Neuronal stem cell (in vitro differentiated cells): ENCODE results near the gene CYB5A.

ENCODE experiments used
- DNase-seq: peaks from one replicate; pipeline ENCODE4 v3.0.0-alpha.2; 2013; ENCODE audit warnings: low spot score
- H2AFZ ChIP-seq: one replicate; pipeline ENCODE4 v1.6.1; 2013; ENCODE audit warnings: mild to moderate bottlenecking, low read length, inconsistent platforms
- H2AK5ac ChIP-seq: 2 replicates; pipeline ENCODE4 v1.6.1; 2013; ENCODE audit warnings: low read depth, mild to moderate bottlenecking, inconsistent platforms, low read length, moderate library complexity, mixed read lengths
- H2BK120ac ChIP-seq: 2 replicates; pipeline ENCODE4 v1.6.1; 2013; ENCODE audit warnings: low read depth, mild to moderate bottlenecking, inconsistent platforms, low read length, moderate library complexity, mixed read lengths
- H2BK12ac ChIP-seq: one replicate; pipeline ENCODE4 v1.6.1; 2013; ENCODE audit warnings: low read length, inconsistent platforms
- H2BK15ac ChIP-seq: 2 replicates; pipeline ENCODE4 v1.6.1; 2013; ENCODE audit warnings: mild to moderate bottlenecking, low read length, inconsistent platforms, mixed read lengths
- H2BK5ac ChIP-seq: one replicate; pipeline ENCODE4 v1.6.1; 2013; ENCODE audit warnings: inconsistent platforms, mild to moderate bottlenecking, low read length, moderate library complexity
- H3K14ac ChIP-seq: one replicate; pipeline ENCODE4 v1.6.1; 2013; ENCODE audit warnings: low read length, inconsistent platforms
- H3K18ac ChIP-seq: 2 replicates; pipeline ENCODE4 v1.6.1; 2013; ENCODE audit warnings: low read length, inconsistent platforms
- H3K23ac ChIP-seq: 2 replicates; pipeline ENCODE4 v1.6.1; 2013; ENCODE audit warnings: low read depth, mild to moderate bottlenecking, mixed read lengths, low read length, inconsistent platforms; ENCODE audit not compliant: poor library complexity
- H3K27ac ChIP-seq: replicated peaks from 3 replicates; pipeline ENCODE4 v1.5.1; 2013; ENCODE audit warnings: low read length, inconsistent platforms
- H3K27me3 ChIP-seq, 3 experiments: 2 replicates each; pipeline ENCODE4 v1.6.1; 2013; ENCODE audit warnings: low read length in 3 of 3, mild to moderate bottlenecking in 2 of 3, inconsistent platforms in 1 of 3, low read depth in 1 of 3, mixed read lengths in 1 of 3, moderate library complexity in 1 of 3; ENCODE audit not compliant: control insufficient read depth in 3 of 3, insufficient read depth in 3 of 3
- H3K36me3 ChIP-seq, 2 donors: replicated peaks in 1 of 2; 2 replicates each; pipeline ENCODE4 v1.6.1; 2013; ENCODE audit warnings: low read length in 2 of 2; ENCODE audit not compliant: control insufficient read depth in 2 of 2, insufficient read depth in 2 of 2
- H3K4ac ChIP-seq: 2 replicates; pipeline ENCODE4 v1.6.1; 2013; ENCODE audit warnings: inconsistent platforms, mild to moderate bottlenecking, low read length, moderate library complexity
- H3K4me1 ChIP-seq, 2 donors: 1 replicate in 1 of 2; 2 replicates in 1 of 2; pipeline ENCODE4 v1.6.1; 2013; ENCODE audit warnings: low read length in 2 of 2, low read depth in 1 of 2; ENCODE audit not compliant: control insufficient read depth in 2 of 2, insufficient read depth in 1 of 2
- H3K4me2 ChIP-seq: one replicate; pipeline ENCODE4 v1.6.1; 2013; ENCODE audit warnings: mild to moderate bottlenecking, low read length, inconsistent platforms; ENCODE audit not compliant: insufficient read depth, poor library complexity, severe bottlenecking
- H3K4me3 ChIP-seq, 2 donors: 2 replicates each; pipeline ENCODE4 v1.5.1; 2013; ENCODE audit warnings: low read length in 2 of 2, mild to moderate bottlenecking in 2 of 2, inconsistent platforms in 1 of 2, moderate library complexity in 1 of 2
- H3K79me1 ChIP-seq: one replicate; pipeline ENCODE4 v1.6.1; 2013; ENCODE audit warnings: low read depth, mild to moderate bottlenecking, inconsistent platforms, low read length, moderate library complexity
- H3K9ac ChIP-seq: one replicate; pipeline ENCODE4 v1.6.1; 2013; ENCODE audit warnings: mild to moderate bottlenecking, low read depth, low read length, inconsistent platforms; ENCODE audit not compliant: poor library complexity
- H3K9me3 ChIP-seq, 2 donors: replicated peaks in 1 of 2; 2 replicates each; pipeline versions ENCODE3 to v1.6.1; 2013; ENCODE audit warnings: low read length in 2 of 2, mild to moderate bottlenecking in 2 of 2, inconsistent platforms in 1 of 2, low read depth in 1 of 2, mixed read lengths in 1 of 2, moderate library complexity in 1 of 2; ENCODE audit not compliant: control insufficient read depth in 2 of 2, insufficient read depth in 1 of 2
- H4K8ac ChIP-seq: one replicate; pipeline ENCODE4 v1.6.1; 2013; ENCODE audit warnings: low read depth, mild to moderate bottlenecking, inconsistent platforms, low read length, moderate library complexity
- H4K91ac ChIP-seq: one replicate; pipeline ENCODE4 v1.6.1; 2013; ENCODE audit warnings: low read length, low read depth, mild to moderate bottlenecking, inconsistent platforms; ENCODE audit not compliant: poor library complexity
- WGBS, 2 donors: extraction: QIAGEN DNeasy Blood & Tissue Kit; methylation state at CpG; one replicate each; pipeline ENCODE4 v1.1.7; 2013; ENCODE audit warnings: missing lambda C conversion rate in 2 of 2, mixed read lengths in 1 of 2; ENCODE audit not compliant: insufficient read length in 2 of 2, insufficient replicate concordance in 1 of 2; ENCODE audit errors: extremely low coverage in 2 of 2; 5-methylcytosine and 5-hydroxymethylcytosine counted together

The CYB5A gene

GRCh38 chr18:74252039-74252395 lies 39.7 kb downstream of the CYB5A start:
- H3K9me3 ChIP-seq, result no peaks in the 10 kb centered on the region
- H4K91ac ChIP-seq, result no peak overlapping the region
- no peak for DNase-seq
- H2BK5ac ChIP-seq, result no peak overlapping the region
- H3K27ac ChIP-seq, result no peak overlapping the region
- H3K4me2 ChIP-seq, result no peak overlapping the region
- no peak overlapping the region for H2AK5ac ChIP-seq
- peaks cover 3 to 8% of the 10 kb centered on the region in 2 donors for H3K4me1 ChIP-seq
- H2BK15ac ChIP-seq, result no peak overlapping the region
- H3K79me1 ChIP-seq, result no peaks in the 10 kb centered on the region
- WGBS, 2 donors, result no CpG with 5 or more reads among the region's 4 CpGs
- H3K4me3 ChIP-seq, result no peak overlapping the region
- no peak overlapping the region for H2BK120ac ChIP-seq
- no peak overlapping the region for H2AFZ ChIP-seq
- no peak overlapping the region for H3K9ac ChIP-seq
- H3K18ac ChIP-seq, result no peak overlapping the region
- H3K4ac ChIP-seq, result no peak overlapping the region
- H3K27me3 ChIP-seq, result no peaks in the 10 kb centered on the region
- no peak overlapping the region for H2BK12ac ChIP-seq
- no peak overlapping the region for H3K14ac ChIP-seq
- H3K36me3 ChIP-seq, result peaks cover 0 to 2% of the 10 kb centered on the region in 2 donors
- H4K8ac ChIP-seq, result no peak overlapping the region
- no peak overlapping the region for H3K23ac ChIP-seq

GRCh38 chr18:74251297-74252038 lies 40.3 kb downstream of the CYB5A start:
- H2BK12ac ChIP-seq, result no peak overlapping the region
- H3K27me3 ChIP-seq, result no peaks in the 10 kb centered on the region
- no peak overlapping the region for H3K27ac ChIP-seq
- no peak overlapping the region for H2BK120ac ChIP-seq
- H3K9me3 ChIP-seq, result no peaks in the 10 kb centered on the region
- H3K4me1 ChIP-seq, result peaks cover 1 to 5% of the 10 kb centered on the region in 2 donors
- H3K36me3 ChIP-seq, result peaks cover 0 to 2% of the 10 kb centered on the region in 2 donors
- H3K9ac ChIP-seq, result no peak overlapping the region
- no peak overlapping the region for H2AFZ ChIP-seq
- no peak overlapping the region for H3K4ac ChIP-seq
- DNase-seq, result no peak
- H2BK5ac ChIP-seq, result no peak overlapping the region
- H4K8ac ChIP-seq, result no peak overlapping the region
- no peak overlapping the region for H3K4me2 ChIP-seq
- no CpG with 5 or more reads among the region's 4 CpGs for WGBS, 2 donors
- no peak overlapping the region for H4K91ac ChIP-seq
- no peak overlapping the region for H3K4me3 ChIP-seq
- H3K23ac ChIP-seq, result no peak overlapping the region
- H3K18ac ChIP-seq, result no peak overlapping the region
- H3K79me1 ChIP-seq, result no peaks in the 10 kb centered on the region
- H2AK5ac ChIP-seq, result no peak overlapping the region
- H2BK15ac ChIP-seq, result no peak overlapping the region
- no peak overlapping the region for H3K14ac ChIP-seq

DNA sequence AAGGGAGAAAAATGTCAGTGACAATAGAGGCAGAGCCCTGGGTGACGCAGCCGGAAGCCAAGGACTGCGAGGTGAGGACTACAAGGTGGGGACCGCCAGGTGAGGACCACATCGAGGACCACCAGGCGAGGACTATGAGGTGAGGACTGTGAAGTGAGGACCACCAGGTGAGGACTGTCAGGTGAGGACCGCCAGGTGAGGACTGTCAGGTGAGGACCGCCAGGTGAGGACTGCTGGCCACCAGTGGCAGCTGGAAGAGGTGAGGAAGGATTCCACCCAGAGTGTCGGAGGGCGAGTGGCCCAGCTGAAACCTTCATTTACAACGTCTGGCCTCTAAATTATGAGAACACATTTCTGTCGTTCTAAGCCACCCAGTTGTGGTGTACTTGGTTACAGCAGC lies 41.6 kb downstream of the CYB5A start:
- Histone ChIP-seq H2AK5ac (no peak overlapping the region), H3K9me3 (no peaks in the 10 kb centered on the region), H2AFZ (no peak overlapping the region), H4K8ac (no peak overlapping the region), H3K4me2 (no peak overlapping the region), H4K91ac (no peak overlapping the region), H3K23ac (peak overlapping the region; percentile 85), H2BK12ac (no peak overlapping the region), H3K4me3 (peak overlapping the region in 1 of 2 donors; percentile 47), H3K4me1 (peaks cover 0 to 2% of the 10 kb centered on the region in 2 donors), H3K36me3 (peaks cover 0 to 2% of the 10 kb centered on the region in 2 donors), H3K27me3 (no peaks in the 10 kb centered on the region), H2BK15ac (no peak overlapping the region), H3K9ac (peak overlapping the region; percentile 60), H3K14ac (peak overlapping the region; percentile 94), H3K27ac (no peak overlapping the region), H3K4ac (no peak overlapping the region), H2BK5ac (no peak overlapping the region), H2BK120ac (no peak overlapping the region), H3K18ac (peak overlapping the region; percentile 64), H3K79me1 (no peaks in the 10 kb centered on the region)
- DNase-seq, result no peak
- WGBS, 2 donors, result no CpG with 5 or more reads among the region's 12 CpGs

DNA sequence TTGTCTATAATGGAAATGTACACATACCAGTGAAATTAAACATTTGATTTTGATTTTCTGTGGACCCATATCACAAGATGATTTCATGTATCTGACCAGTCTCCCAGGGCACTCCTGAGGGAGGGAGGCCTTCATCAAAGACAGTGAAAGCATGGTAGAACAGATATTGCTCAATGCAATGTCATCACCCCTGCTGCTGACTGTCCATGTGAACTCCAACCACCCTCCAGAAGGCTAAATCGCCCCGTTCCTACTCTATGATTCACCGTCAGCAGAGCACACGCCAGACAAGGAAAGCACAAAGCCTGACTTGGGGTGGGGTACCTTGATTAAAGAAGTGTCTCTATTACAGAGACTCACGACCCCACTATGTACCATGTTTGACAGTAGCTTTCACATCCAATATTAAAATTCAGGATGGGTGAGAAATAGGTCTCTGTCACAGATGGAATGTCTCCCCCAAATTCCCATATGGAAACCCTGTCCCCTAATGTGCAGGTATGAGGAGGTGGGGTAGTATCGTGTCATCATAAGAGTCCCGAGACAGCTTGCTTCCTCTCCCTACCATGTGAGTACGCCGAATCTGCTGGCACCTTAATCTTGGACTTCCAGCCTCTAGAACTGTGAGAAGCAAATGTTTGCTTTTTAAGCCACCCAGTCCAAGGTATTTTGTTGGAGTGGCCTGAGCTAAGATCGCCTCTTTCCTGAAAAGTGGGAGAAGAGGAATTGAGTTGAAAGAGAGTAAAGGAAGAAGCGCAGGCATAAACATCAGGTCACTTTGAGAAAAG lies 42.4 kb downstream of the CYB5A start:
- no peak overlapping the region for H3K4ac ChIP-seq
- no peak overlapping the region for H4K91ac ChIP-seq
- no CpG with 5 or more reads among the region's 11 CpGs for WGBS, 2 donors
- no peak overlapping the region for H3K27ac ChIP-seq
- H3K79me1 ChIP-seq, result no peaks in the 10 kb centered on the region
- no peak overlapping the region for H2AK5ac ChIP-seq
- H2BK120ac ChIP-seq, result no peak overlapping the region
- peaks cover 0 to 2% of the 10 kb centered on the region in 2 donors for H3K4me1 ChIP-seq
- no peak overlapping the region for H3K4me3 ChIP-seq
- no peak overlapping the region for H2BK12ac ChIP-seq
- H3K14ac ChIP-seq, result no peak overlapping the region
- H2BK15ac ChIP-seq, result no peak overlapping the region
- H3K27me3 ChIP-seq, result no peaks in the 10 kb centered on the region
- H3K36me3 ChIP-seq, result peaks cover 0 to 2% of the 10 kb centered on the region in 2 donors
- H2BK5ac ChIP-seq, result no peak overlapping the region
- DNase-seq, result no peak
- no peak overlapping the region for H4K8ac ChIP-seq
- no peaks in the 10 kb centered on the region for H3K9me3 ChIP-seq
- H2AFZ ChIP-seq, result no peak overlapping the region
- no peak overlapping the region for H3K4me2 ChIP-seq
- H3K9ac ChIP-seq, result no peak overlapping the region
- H3K18ac ChIP-seq, result no peak overlapping the region
- H3K23ac ChIP-seq, result no peak overlapping the region
